MG63 (cell line): ENCODE results near the gene IGLON5. TPM values are rescaled to one million over a fixed set of nuclear protein-coding genes. Genes with fewer than 3 reads are reported as not detected.

Experiments used
- DNase-seq: peaks from one replicate; pipeline ENCODE4 v3.0.0-alpha.2; 2020
- H3K27me3 ChIP-seq: fragments of 250-450 bp; sonication (Bioruptor Pico); 2 replicates; pipeline ENCODE4 v1.5.1; 2020; ENCODE audit warnings: mild to moderate bottlenecking, moderate library complexity
- H3K36me3 ChIP-seq: fragments of 250-450 bp; sonication (Bioruptor Pico); 2 replicates; pipeline ENCODE4 v1.5.1; 2020; ENCODE audit warnings: mild to moderate bottlenecking, moderate library complexity
- H3K4me3 ChIP-seq: fragments of 250-450 bp; sonication (Bioruptor Pico); 2 replicates; pipeline ENCODE4 v1.5.1; 2020; ENCODE audit warnings: mild to moderate bottlenecking, moderate library complexity
- H3K9me3 ChIP-seq: fragments of 250-450 bp; sonication (Bioruptor Pico); 2 replicates; pipeline ENCODE4 v1.5.1; 2020; ENCODE audit warnings: mild to moderate bottlenecking, moderate library complexity
- total RNA-seq: library from RNA; depleted of rRNA; stranded (reverse); fragments of >200 nt; shearing (Covaris generic); gene quantifications from 2 replicates; pipeline ENCODE4 v1.2.3, GENCODE V29; 2014; ENCODE audit warnings: low replicate concordance

Gene IGLON5
- total RNA-seq, 1 experiment from 2014 or later = not detected

- Histone ChIP-seq H3K27me3 (no peaks in the 10 kb centered on the region), H3K4me3 (no peak overlapping the region), H3K9me3 (no peaks in the 10 kb centered on the region), H3K36me3 (peaks cover 46% of the 10 kb centered on the region)
- no peak for DNase-seq
Measured at GRCh38 chr19:51346742-51347141, 35.3 kb downstream of the IGLON5 start.

DNA sequence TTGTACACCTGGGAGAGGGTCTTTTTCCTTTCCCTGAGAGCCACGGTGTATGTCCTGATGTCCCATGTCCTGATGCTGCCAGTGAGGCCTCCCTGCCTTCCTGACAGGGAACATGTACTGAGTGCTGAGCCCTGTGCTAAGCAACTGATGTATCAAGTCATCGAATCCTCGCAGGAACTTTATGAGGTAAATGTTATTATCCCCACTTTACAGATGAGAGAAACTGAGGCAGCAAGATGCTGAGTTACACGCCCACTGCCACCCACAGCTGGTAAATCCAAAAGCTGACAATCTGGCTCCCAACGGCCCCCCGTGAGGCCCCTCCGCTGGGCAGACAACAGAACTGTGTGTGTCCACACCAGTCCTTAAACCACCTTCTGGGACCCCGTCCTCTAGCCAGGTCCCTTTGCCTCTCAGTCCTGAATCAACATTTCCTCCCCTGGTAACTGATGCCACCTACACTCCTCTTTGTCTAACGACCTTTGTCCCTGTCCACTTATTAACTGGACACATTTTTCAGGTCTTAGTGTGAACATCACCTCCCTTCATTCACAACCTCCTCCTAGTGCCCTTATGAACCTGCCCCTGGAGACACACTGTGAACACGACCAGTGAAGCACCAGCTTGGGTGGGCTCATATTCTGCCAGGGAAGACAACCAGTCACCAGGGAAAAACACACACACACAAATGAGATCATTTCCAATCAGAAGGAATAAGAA, 35.9 kb downstream of the IGLON5 start:
- Histone ChIP-seq H3K4me3 (no peak overlapping the region), H3K36me3 (peaks cover 46% of the 10 kb centered on the region), H3K9me3 (no peaks in the 10 kb centered on the region), H3K27me3 (no peaks in the 10 kb centered on the region)
- no peak for DNase-seq

GRCh38 chr19:51351266-51351990, 40.0 kb downstream of the IGLON5 start:
- DNase-seq = no peak
- Histone ChIP-seq H3K4me3 (no peak overlapping the region), H3K36me3 (peaks cover 36% of the 10 kb centered on the region), H3K27me3 (no peaks in the 10 kb centered on the region), H3K9me3 (no peaks in the 10 kb centered on the region)

- no peak overlapping the region for H3K4me3 ChIP-seq
Measured at GRCh38 chr19:51352783-51353360, 41.4 kb downstream of the IGLON5 start.

GRCh38 chr19:51354103-51354741, 42.8 kb downstream of the IGLON5 start:
- no peak overlapping the region for H3K4me3 ChIP-seq
- no peaks in the 10 kb centered on the region for H3K9me3 ChIP-seq
- DNase-seq = no peak
- H3K36me3 ChIP-seq = peaks cover 14% of the 10 kb centered on the region
- H3K27me3 ChIP-seq = no peaks in the 10 kb centered on the region

More at GRCh38 chr19:51352783-51353360, 41.4 kb downstream of the IGLON5 start:
- Histone ChIP-seq H3K9me3 (no peaks in the 10 kb centered on the region), H3K36me3 (peaks cover 21% of the 10 kb centered on the region), H3K27me3 (no peaks in the 10 kb centered on the region)
- no peak for DNase-seq

GRCh38 chr19:51354742-51355148, 43.3 kb downstream of the IGLON5 start:
- Histone ChIP-seq H3K4me3 (no peak overlapping the region), H3K9me3 (no peaks in the 10 kb centered on the region), H3K36me3 (peaks cover 11% of the 10 kb centered on the region), H3K27me3 (no peaks in the 10 kb centered on the region)
- no peak for DNase-seq

GRCh38 chr19:51356159-51356801, 44.8 kb downstream of the IGLON5 start:
- no peak for DNase-seq
- Histone ChIP-seq H3K27me3 (no peaks in the 10 kb centered on the region), H3K4me3 (no peak overlapping the region)

GRCh38 chr19:51357952-51358351, 46.5 kb downstream of the IGLON5 start:
- no peak for DNase-seq
- Histone ChIP-seq H3K4me3 (no peak overlapping the region), H3K9me3 (no peaks in the 10 kb centered on the region), H3K27me3 (no peaks in the 10 kb centered on the region), H3K36me3 (peaks cover 4% of the 10 kb centered on the region)

More at GRCh38 chr19:51356159-51356801, 44.8 kb downstream of the IGLON5 start:
- H3K36me3 ChIP-seq = no peaks in the 10 kb centered on the region; the same call in none of the 2 replicates
- no peaks in the 10 kb centered on the region for H3K9me3 ChIP-seq

- no peak overlapping the region for H3K4me3 ChIP-seq
- DNase-seq = peak; percentile 92
Measured at GRCh38 chr19:51359294-51359693, 47.9 kb downstream of the IGLON5 start.

DNA sequence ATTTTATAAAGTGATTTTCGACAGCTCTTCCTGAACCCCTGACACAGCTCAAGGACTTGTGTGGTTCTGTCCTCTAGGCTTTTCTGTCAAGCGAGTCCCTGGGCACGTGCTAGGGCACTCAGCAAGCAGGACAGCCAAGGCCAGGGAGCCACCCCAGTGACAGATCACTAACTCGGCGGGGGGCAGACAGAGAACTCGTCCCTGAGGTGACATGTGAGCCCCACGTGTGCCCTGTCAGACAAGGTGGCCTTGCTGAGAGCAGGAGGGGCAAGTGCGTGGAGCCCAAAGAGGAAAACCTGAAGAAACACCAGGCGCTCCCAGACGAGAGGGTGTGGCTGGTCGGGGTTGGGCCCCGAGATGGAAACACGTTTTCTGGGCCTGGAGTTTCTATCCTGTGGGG, 49.8 kb downstream of the IGLON5 start:
- Histone ChIP-seq H3K27me3 (no peaks in the 10 kb centered on the region), H3K9me3 (no peaks in the 10 kb centered on the region), H3K4me3 (no peak overlapping the region), H3K36me3 (peaks cover 7% of the 10 kb centered on the region)
- no peak for DNase-seq

More at GRCh38 chr19:51359294-51359693, 47.9 kb downstream of the IGLON5 start:
- peaks cover 4% of the 10 kb centered on the region for H3K36me3 ChIP-seq
- no peaks in the 10 kb centered on the region for H3K27me3 ChIP-seq
- H3K9me3 ChIP-seq = no peaks in the 10 kb centered on the region

GRCh38 chr19:51364200-51365106, 53.0 kb downstream of the IGLON5 start:
- Histone ChIP-seq H3K36me3 (peaks cover 7% of the 10 kb centered on the region), H3K4me3 (peak overlapping the region; percentile 98; the same call in 1 of the 2 replicates), H3K9me3 (no peaks in the 10 kb centered on the region), H3K27me3 (no peaks in the 10 kb centered on the region)
- no peak for DNase-seq

DNA sequence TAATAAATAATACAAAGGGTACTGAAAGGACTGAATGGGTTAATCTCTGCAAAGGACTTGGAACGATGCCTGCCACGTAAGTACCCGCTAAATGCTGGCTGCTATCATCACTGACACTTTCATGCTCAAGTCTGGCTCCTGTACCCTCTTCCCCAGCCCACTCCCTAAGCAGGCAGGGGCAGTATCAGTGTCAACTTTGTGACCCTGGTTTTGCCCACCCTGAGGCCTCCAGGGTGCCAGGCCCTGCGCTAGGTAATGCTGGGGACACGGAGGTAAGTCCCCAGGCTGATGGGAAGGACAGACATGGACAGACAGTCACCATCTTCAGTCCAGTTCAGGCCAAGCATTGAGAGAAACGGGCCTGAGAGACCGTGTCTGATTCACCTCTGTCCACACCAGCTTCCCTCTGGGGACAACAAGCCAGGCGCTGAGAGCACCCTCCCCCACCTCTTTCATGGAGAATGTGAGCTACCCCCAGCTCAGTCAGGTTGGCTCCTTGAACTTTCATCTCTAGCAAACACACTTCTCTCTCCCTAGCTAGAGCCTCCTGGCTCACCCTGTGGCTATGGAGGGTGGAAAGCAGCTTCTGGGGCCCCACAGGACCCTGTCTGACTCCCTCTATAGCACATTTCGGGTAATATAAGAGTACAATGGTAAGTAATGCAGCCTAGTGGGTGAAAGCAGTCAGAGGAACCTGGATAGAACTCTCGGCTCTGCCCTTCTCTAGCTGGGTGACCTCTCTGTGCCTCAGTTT, 53.9 kb downstream of the IGLON5 start:
- peak; percentile 39 for DNase-seq

GRCh38 chr19:51365965-51366388, 54.5 kb downstream of the IGLON5 start, which contains the start of gene ETFB:
TSS of gene ETFB (minus strand) at chr19:51366388. CDS start at chr19:51366326, 62 bp downstream.
- no peak for DNase-seq
- no peaks in the 10 kb centered on the region for H3K27me3 ChIP-seq

More for the DNA sequence above, 53.9 kb downstream of the IGLON5 start:
- Histone ChIP-seq H3K27me3 (no peaks in the 10 kb centered on the region), H3K36me3 (peaks cover 7% of the 10 kb centered on the region), H3K4me3 (peak overlapping the region; percentile 98), H3K9me3 (no peaks in the 10 kb centered on the region)

GRCh38 chr19:51366389-51367254, 55.2 kb downstream of the IGLON5 start:
- Histone ChIP-seq H3K36me3 (peaks cover 7% of the 10 kb centered on the region; the same call in 1 of the 2 replicates), H3K4me3 (peak overlapping the region; percentile 98), H3K9me3 (no peaks in the 10 kb centered on the region), H3K27me3 (no peaks in the 10 kb centered on the region)
- DNase-seq = peak; percentile 99

More at GRCh38 chr19:51365965-51366388, 54.5 kb downstream of the IGLON5 start, which contains the start of gene ETFB:
- no peaks in the 10 kb centered on the region for H3K9me3 ChIP-seq
- H3K4me3 ChIP-seq = peak within 1 kb of the TSS; percentile 98
- peaks cover 7% of the 10 kb centered on the region for H3K36me3 ChIP-seq
